ENCODE measurements around the gene DUSP1. TPM values are rescaled to one million over a fixed set of nuclear protein-coding genes. Genes with fewer than 3 reads are reported as not detected.

Gene DUSP1
- total and polyA plus RNA-seq, 9 of the 15 experiments (the other 6 are each of a cell fraction or from before 2014, with no cell fraction given) = 2.1 to 14.2 (median 8.5) TPM

DNA sequence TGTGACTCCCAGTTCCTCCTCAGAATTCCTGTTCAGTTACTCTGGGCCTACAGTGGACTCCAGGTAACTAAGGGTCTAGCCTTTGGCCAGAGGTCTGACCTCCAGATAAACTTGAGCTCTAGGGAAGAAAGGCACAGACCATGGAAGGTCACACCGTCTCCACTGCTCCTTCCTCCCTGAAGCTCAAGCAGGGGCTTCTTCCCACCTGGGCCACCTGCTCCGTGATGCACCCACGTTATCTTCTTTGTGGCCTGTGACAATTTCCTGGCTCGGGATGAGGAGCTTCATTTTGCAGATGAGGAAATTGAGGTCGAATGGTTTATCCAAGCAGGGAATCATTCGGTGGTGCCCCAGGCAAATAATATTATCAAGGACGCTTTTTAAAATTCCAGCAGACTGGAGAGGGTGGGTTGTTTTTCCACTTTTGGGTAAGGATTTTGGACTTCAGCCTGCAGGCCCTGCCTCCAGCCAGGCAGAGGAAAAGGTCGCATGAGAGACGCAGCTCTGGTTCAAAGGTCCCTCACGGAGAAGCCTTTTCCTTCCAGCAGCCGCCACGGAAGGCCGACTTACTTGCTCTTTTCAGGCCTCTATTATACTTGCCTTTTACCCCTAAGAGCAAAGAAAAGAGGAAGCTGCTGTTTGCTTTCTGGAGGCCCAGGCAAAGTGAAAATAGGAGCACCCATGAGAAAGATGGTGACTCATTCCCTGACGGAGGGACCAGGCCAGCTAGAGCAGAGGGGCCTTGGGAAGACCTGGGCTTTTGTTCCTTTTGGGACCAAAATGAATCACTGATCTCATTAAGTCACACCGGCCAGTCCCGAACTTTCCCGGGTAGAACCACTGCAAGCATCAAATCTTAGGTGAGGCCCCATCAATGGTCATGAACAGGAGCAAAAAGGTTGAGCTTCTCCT is 22.8 kb upstream of the DUSP1 start (continued):
- TF ChIP-seq HNRNPL (IDR thresholded peaks at IDR 0.05; ENCODE audit: low read depth, low read length) (no peak), RCOR1 (IDR thresholded peaks at IDR 0.05; ENCODE audit: borderline replicate concordance in 1 of 2, low read depth in 2 of 2, low read length in 2 of 2) (no peak), ZNF584 (CRISPR knock-in tag; IDR thresholded peaks at IDR 0.05; ENCODE audit: low read depth) (0 out of 2 replicates have a peak, but pooled peaks have one; percentile 18), KLF16 (IDR thresholded peaks at IDR 0.05) (no peak), NFXL1 (CRISPR knock-in tag; IDR thresholded peaks at IDR 0.05) (0 out of 2 replicates have a peak, but pooled peaks have one; percentile 50), SRSF3 (IDR thresholded peaks at IDR 0.05; ENCODE audit: insufficient read depth, low read length) (no peak), RBBP5 (IDR thresholded peaks at IDR 0.05; ENCODE audit: borderline replicate concordance, insufficient read depth, low read length, poor library complexity, severe bottlenecking) (peak; percentile 33), TRIM24 (IDR thresholded peaks at IDR 0.05) (0 out of 4 replicates have a peak, but pooled peaks of 1 of the 2 experiments have one; percentile 17), GTF2A2 (tag; IDR thresholded peaks at IDR 0.05) (no peak), L3MBTL2 (IDR thresholded peaks at IDR 0.05) (peak; percentile 48; the same call in 1 of the 2 replicates), HEY1 (CRISPR knock-in tag; IDR thresholded peaks at IDR 0.05; ENCODE audit: borderline replicate concordance) (no peak), JUNB (CRISPR knock-in tag; conservative IDR thresholded peaks at IDR 0.05) (peak; percentile 60), JUN (IDR thresholded peaks at IDR 0.05; ENCODE audit: borderline replicate concordance, low read depth, low read length) (peak; percentile 79), JUN (CRISPR knock-in tag; IDR thresholded peaks at IDR 0.05; ENCODE audit: borderline replicate concordance) (no peak), ZKSCAN8 (CRISPR knock-in tag; IDR thresholded peaks at IDR 0.05) (0 out of 2 replicates have a peak, but pooled peaks have one; percentile 29), DNMT1 (IDR thresholded peaks at IDR 0.05) (no peak), CXXC5 (CRISPR knock-in tag; IDR thresholded peaks at IDR 0.05) (0 out of 2 replicates have a peak, but pooled peaks have one; percentile 9), NR2C1 (IDR thresholded peaks at IDR 0.05) (0 out of 2 replicates have a peak, but pooled peaks have one; percentile 14), NR2C1 (tag; IDR thresholded peaks at IDR 0.05) (peak; percentile 30; the same call in 1 of the 2 replicates), ZNF253 (CRISPR knock-in tag; conservative IDR thresholded peaks at IDR 0.05) (no peak)
- TF ChIP-seq, protein P1, sequence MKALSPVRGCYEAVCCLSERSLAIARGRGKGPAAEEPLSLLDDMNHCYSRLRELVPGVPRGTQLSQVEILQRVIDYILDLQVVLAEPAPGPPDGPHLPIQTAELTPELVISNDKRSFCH (CRISPR knock-in tag; IDR thresholded peaks at IDR 0.05) = no peak
- TF ChIP-seq, protein P1 (tag; IDR thresholded peaks at IDR 0.05) = no peak
- TF ChIP-seq, protein P2, sequence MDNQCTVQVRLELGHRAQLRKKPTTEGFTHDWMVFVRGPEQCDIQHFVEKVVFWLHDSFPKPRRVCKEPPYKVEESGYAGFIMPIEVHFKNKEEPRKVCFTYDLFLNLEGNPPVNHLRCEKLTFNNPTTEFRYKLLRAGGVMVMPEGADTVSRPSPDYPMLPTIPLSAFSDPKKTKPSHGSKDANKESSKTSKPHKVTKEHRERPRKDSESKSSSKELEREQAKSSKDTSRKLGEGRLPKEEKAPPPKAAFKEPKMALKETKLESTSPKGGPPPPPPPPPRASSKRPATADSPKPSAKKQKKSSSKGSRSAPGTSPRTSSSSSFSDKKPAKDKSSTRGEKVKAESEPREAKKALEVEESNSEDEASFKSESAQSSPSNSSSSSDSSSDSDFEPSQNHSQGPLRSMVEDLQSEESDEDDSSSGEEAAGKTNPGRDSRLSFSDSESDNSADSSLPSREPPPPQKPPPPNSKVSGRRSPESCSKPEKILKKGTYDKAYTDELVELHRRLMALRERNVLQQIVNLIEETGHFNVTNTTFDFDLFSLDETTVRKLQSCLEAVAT (IDR thresholded peaks at IDR 0.05) = peak in 1 of 2 experiments; percentile 64; a peak in 1 of 4 replicates
- TF ChIP-seq, protein P3, sequence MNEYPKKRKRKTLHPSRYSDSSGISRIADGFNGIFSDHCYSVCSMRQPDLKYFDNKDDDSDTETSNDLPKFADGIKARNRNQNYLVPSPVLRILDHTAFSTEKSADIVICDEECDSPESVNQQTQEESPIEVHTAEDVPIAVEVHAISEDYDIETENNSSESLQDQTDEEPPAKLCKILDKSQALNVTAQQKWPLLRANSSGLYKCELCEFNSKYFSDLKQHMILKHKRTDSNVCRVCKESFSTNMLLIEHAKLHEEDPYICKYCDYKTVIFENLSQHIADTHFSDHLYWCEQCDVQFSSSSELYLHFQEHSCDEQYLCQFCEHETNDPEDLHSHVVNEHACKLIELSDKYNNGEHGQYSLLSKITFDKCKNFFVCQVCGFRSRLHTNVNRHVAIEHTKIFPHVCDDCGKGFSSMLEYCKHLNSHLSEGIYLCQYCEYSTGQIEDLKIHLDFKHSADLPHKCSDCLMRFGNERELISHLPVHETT (CRISPR knock-in tag; conservative IDR thresholded peaks at IDR 0.05 in 1 of 2, IDR thresholded peaks at IDR 0.05 in 1 of 2) = peak in 1 of 2 experiments; percentile 52; a peak in 1 of 4 replicates
